HepG2 (cell line): ENCODE data around the gene CRMP1. TPM values are rescaled to one million over a fixed set of nuclear protein-coding genes. Genes with fewer than 3 reads are reported as not detected.

Experiments used
- ATAC-seq: fragments of 200-7000 bp; cut with Tn5 transposase; 3 replicates; pipeline ENCODE4 v1.9.1; 2020; ENCODE audit warnings: mild to moderate bottlenecking, moderate library complexity
- BruUV-seq: library from RNA; stranded (reverse); fragments of 400-500 nt; replicated peaks from 2 replicates; lab custom pipeline; 2021; lab: Mats Ljungman, UMichigan
- CTCF ChIA-PET: fragments of 300-600 bp; formaldehyde crosslinking; extraction: SDS; loops from one replicate; lab custom pipeline; 2021; ENCODE audit warnings: low total read pairs, inconsistent platforms, low intra/inter-chr PET ratio; lab: Yijun Ruan, JAX
- POLR2A ChIA-PET: fragments of 350-600 bp; sonication (Branson Sonifier 250); formaldehyde crosslinking; loops from one replicate; lab custom pipeline; 2020; ENCODE audit warnings: antibody characterized with exemption, inconsistent platforms; lab: Yijun Ruan, JAX
- DNase-seq: peaks from one replicate; pipeline ENCODE4 v3.0.0-alpha.2; 2015; ENCODE audit warnings: low spot score
- FAIRE-seq: peaks from 3 replicates; lab custom pipeline; 2011; peaks lifted over from hg19 to GRCh38; lab: Jason Lieb, UNC
- H2AFZ ChIP-seq: one replicate; pipeline ENCODE4 v1.6.1; 2011; ENCODE audit warnings: low read length, inconsistent platforms
- H3K27ac ChIP-seq: fragments of 300-600 bp; 3 replicates; pipeline ENCODE4 v1.8.0; 2011; ENCODE audit warnings: mixed run types, mild to moderate bottlenecking, mixed read lengths, low read length, inconsistent platforms; ENCODE audit not compliant: insufficient read depth; ENCODE audit errors: extremely low read length
- H3K27me3 ChIP-seq, 2 experiments: fragments of 200-600 bp in 1 of 2; 2 replicates in 1 of 2; 3 replicates in 1 of 2; pipeline versions ENCODE4 v1.6.0 to v1.8.0; 2011; ENCODE audit warnings: low read length in 2 of 2, mild to moderate bottlenecking in 2 of 2, moderate library complexity in 2 of 2, inconsistent platforms in 1 of 2; ENCODE audit not compliant: insufficient read depth in 2 of 2, control insufficient read depth in 1 of 2
- H3K36me3 ChIP-seq, 2 experiments: fragments of 200-600 bp in 1 of 2; replicated peaks in 1 of 2; 2 replicates in 1 of 2; 3 replicates in 1 of 2; pipeline versions ENCODE4 v1.5.1 to v1.8.0; 2011; ENCODE audit warnings: low read length in 2 of 2, inconsistent platforms in 1 of 2; ENCODE audit not compliant: insufficient read depth in 2 of 2, control insufficient read depth in 1 of 2
- H3K4me1 ChIP-seq: 2 replicates; pipeline ENCODE4 v1.5.1; 2012; ENCODE audit warnings: low read length, inconsistent platforms; ENCODE audit not compliant: insufficient read depth
- H3K4me2 ChIP-seq: 2 replicates; pipeline ENCODE4 v1.6.0; 2011; ENCODE audit warnings: low read depth, low read length, inconsistent platforms
- H3K4me3 ChIP-seq, 3 experiments: fragments of 200-600 bp in 1 of 3; sonication (generic), shearing (Covaris generic) in 1 of 3; replicated peaks in 1 of 3; 2 replicates each; pipeline ENCODE4 v1.5.1; 2011 to 2016; ENCODE audit warnings: low read length in 3 of 3, inconsistent platforms in 2 of 3, low read depth in 2 of 3, mild to moderate bottlenecking in 2 of 3, control low read depth in 1 of 3, mixed read lengths in 1 of 3; ENCODE audit not compliant: insufficient read depth in 1 of 3
- H3K79me2 ChIP-seq: one replicate; pipeline ENCODE4 v1.6.1; 2011; ENCODE audit warnings: low read length, inconsistent platforms; ENCODE audit not compliant: insufficient read depth
- H3K9ac ChIP-seq: 2 replicates; pipeline ENCODE4 v1.6.0; 2011; ENCODE audit warnings: mild to moderate bottlenecking, low read depth, low read length, inconsistent platforms; ENCODE audit not compliant: insufficient read depth
- H3K9me3 ChIP-seq: 2 replicates; pipeline ENCODE4 v1.5.1; 2012; ENCODE audit warnings: mild to moderate bottlenecking, low read length
- H4K20me1 ChIP-seq: 2 replicates; pipeline ENCODE4 v1.6.0; 2011; ENCODE audit warnings: inconsistent platforms, mild to moderate bottlenecking, low read length, moderate library complexity; ENCODE audit not compliant: insufficient read depth
- ARNT ChIP-seq: fragments of 450-650 bp; IDR thresholded peaks from 2 replicates; pipeline ENCODE4 v1.6.1; 2017
- CENPX ChIP-seq: sonication (generic); formaldehyde crosslinking; IDR thresholded peaks from 2 replicates; pipeline ENCODE4 v1.9.0; 2021; ENCODE audit warnings: mild to moderate bottlenecking, missing genetic modification reagents, moderate library complexity
- CSRNP1 ChIP-seq: sonication (generic); formaldehyde crosslinking; IDR thresholded peaks from 2 replicates; pipeline ENCODE4 v1.8.1; 2023; ENCODE audit warnings: mild to moderate bottlenecking, missing genetic modification reagents
- DMTF1 ChIP-seq: sonication (generic); formaldehyde crosslinking; IDR thresholded peaks from 2 replicates; pipeline ENCODE4 v1.4.0; 2020; ENCODE audit warnings: mild to moderate bottlenecking, missing genetic modification reagents
- ELF1 ChIP-seq: sonication (generic); formaldehyde crosslinking; IDR thresholded peaks from 2 replicates; pipeline ENCODE4 v1.4.0; 2020; ENCODE audit warnings: missing genetic modification reagents
- FOXA1 ChIP-seq, 2 experiments: fragments of 450-650 bp in 1 of 2; sonication (generic) in 1 of 2; formaldehyde crosslinking in 1 of 2; IDR thresholded peaks; 2 replicates each; pipeline versions ENCODE4 v1.4.0 to v1.6.1; 2016 to 2020; ENCODE audit warnings: missing genetic modification reagents in 1 of 2
- MAFG ChIP-seq: sonication (generic); formaldehyde crosslinking; IDR thresholded peaks from 2 replicates; pipeline ENCODE4 v1.5.1; 2020; ENCODE audit warnings: mild to moderate bottlenecking, missing genetic modification reagents
- NBN ChIP-seq: fragments of 450-650 bp; conservative IDR thresholded peaks from 2 replicates; pipeline ENCODE4 v1.6.1; 2017
- PCBP1 ChIP-seq: fragments of 200-400 bp; formaldehyde crosslinking; IDR thresholded peaks from 2 replicates; pipeline ENCODE4 v1.6.1; 2017; ENCODE audit warnings: mild to moderate bottlenecking, low read depth, low read length, borderline replicate concordance
- RAD21 ChIP-seq: fragments of 450-650 bp; formaldehyde crosslinking; IDR thresholded peaks from 2 replicates; pipeline ENCODE4 v1.5.0; 2020; ENCODE audit warnings: mild to moderate bottlenecking
- SUZ12 ChIP-seq: fragments of 150-350 bp; IDR thresholded peaks from 2 replicates; pipeline ENCODE4 v1.6.1; 2014; ENCODE audit warnings: low read depth, low read length
- TCF12 ChIP-seq, 2 experiments: fragments of 450-650 bp in 1 of 2; sonication (generic) in 1 of 2; formaldehyde crosslinking in 1 of 2; IDR thresholded peaks; 2 replicates each; pipeline versions ENCODE4 v1.6.1 to v1.8.0; 2017 to 2022; ENCODE audit warnings: antibody characterized with exemption in 1 of 2, mild to moderate bottlenecking in 1 of 2, missing genetic modification reagents in 1 of 2, moderate library complexity in 1 of 2
- ZBTB7B ChIP-seq: sonication (generic); formaldehyde crosslinking; IDR thresholded peaks from 2 replicates; pipeline ENCODE4 v1.4.0; 2020; ENCODE audit warnings: missing genetic modification reagents
- ZNF609 ChIP-seq: sonication (generic); formaldehyde crosslinking; IDR thresholded peaks from 2 replicates; pipeline ENCODE4 v1.4.0; 2020; ENCODE audit warnings: mild to moderate bottlenecking, missing genetic modification reagents, borderline replicate concordance
- ZNF878 ChIP-seq: sonication (generic); formaldehyde crosslinking; IDR thresholded peaks from 2 replicates; pipeline ENCODE4 v1.8.1; 2023; ENCODE audit warnings: mild to moderate bottlenecking, missing genetic modification reagents, moderate library complexity
- WGBS: methylation state at CpG from one replicate; pipeline ENCODE4 v1.1.6; 2017; ENCODE audit warnings: low lambda C conversion rate; 5-methylcytosine and 5-hydroxymethylcytosine counted together
- in situ Hi-C: cut with HindIII; loops from 2 replicates; pipeline ENCODE4 v1.10.0; 2017; ENCODE audit warnings: low pct_unique_long_range_greater_than_20kb; ENCODE audit not compliant: extremely low pct_ligation_motif_present
- intact Hi-C: fragments of 100-400 bp; cut with micrococcal nuclease; formaldehyde crosslinking; loops from one replicate; pipeline ENCODE4 v1.10.0; 2022; ENCODE audit not compliant: unreplicated experiment
- polyA plus RNA-seq, 8 experiments: library from polyadenylated mRNA; depleted of rRNA in 3 of 8; stranded (reverse) in 7 of 8; unstranded in 1 of 8; fragments of >200 nt; fragmentation: Illumina TruSeq in 4 of 8; extraction: Trizol in 4 of 8; gene quantifications; 2 replicates each; pipeline versions ENCODE4 v1.2.1 to v1.2.3, GENCODE V29; 2011 to 2016; ENCODE audit warnings: low read depth in 4 of 8, missing spikeins in 1 of 8, mixed read lengths in 1 of 8; ENCODE audit not compliant: insufficient read depth in 1 of 8
- total RNA-seq, 5 experiments: library from RNA; depleted of rRNA; stranded (reverse); fragments of >200 nt; fragmentation: Illumina TruSeq; extraction: Trizol; gene quantifications; 2 replicates each; pipeline ENCODE4 v1.2.3, GENCODE V29; 2016; ENCODE audit warnings: low read depth in 1 of 5

CRMP1 gene
- total and polyA plus RNA-seq, 2 of the 13 experiments (the other 11 are each of a cell fraction or from before 2014, with no cell fraction given) = not detected

- TF ChIP-seq PCBP1 = no peak
- TF ChIP-seq MAFG (CRISPR knock-in tag) = no peak
- TF ChIP-seq ARNT = no peak
- TF ChIP-seq ZNF878 (CRISPR knock-in tag) = no peak
- no peak for TF ChIP-seq RAD21 (CRISPR knock-in tag)
- TF ChIP-seq ELF1 (CRISPR knock-in tag) = no peak
- TF ChIP-seq FOXA1 (IDR thresholded peaks at IDR 0.05) = no peak
- TF ChIP-seq FOXA1 (CRISPR knock-in tag; IDR thresholded peaks at IDR 0.05) = no peak
- TF ChIP-seq ZBTB7B (CRISPR knock-in tag) = no peak
These were observed 16.1 kb upstream of the CRMP1 start (continued) for GRCh38 chr4:5908876-5909427.

- BruUV-seq = no TSS peak
- no peak overlapping the region for H3K9ac ChIP-seq
- under 1% methylated on average over 5 of the region's 5 CpGs for WGBS
- ChIA-PET POLR2A (no interaction called here), CTCF (no interaction called here)
- in situ Hi-C loops (no loop called here), intact Hi-C loops (no loop called here)
- no peak overlapping the region for H3K4me3 ChIP-seq
- ATAC-seq = no peak
- no peaks in the 10 kb centered on the region for H3K36me3 ChIP-seq
- DNase-seq = no peak
- H4K20me1 ChIP-seq = no peaks in the 10 kb centered on the region
- H3K9me3 ChIP-seq = no peaks in the 10 kb centered on the region
- H2AFZ ChIP-seq = no peak overlapping the region
- H3K4me2 ChIP-seq = no peak overlapping the region
- H3K4me1 ChIP-seq = no peaks in the 10 kb centered on the region
- FAIRE-seq = no peak
- no peak overlapping the region for H3K27ac ChIP-seq
- peaks cover 1 to 13% of the 10 kb centered on the region in 2 experiments; a peak in 2 of 5 replicates for H3K27me3 ChIP-seq
- no peaks in the 10 kb centered on the region for H3K79me2 ChIP-seq
- TF ChIP-seq TCF12 (IDR thresholded peaks at IDR 0.05) (no peak), TCF12 (CRISPR knock-in tag; IDR thresholded peaks at IDR 0.05) (no peak), DMTF1 (CRISPR knock-in tag) (no peak), ZNF609 (CRISPR knock-in tag) (no peak), SUZ12 (no peak), CSRNP1 (CRISPR knock-in tag) (no peak), NBN (no peak), CENPX (CRISPR knock-in tag) (no peak)
These were observed 13.3 kb upstream of the CRMP1 start for GRCh38 chr4:5906191-5906590.
